Astrocyte (in vitro differentiated cells and primary cell): ENCODE data around the gene ACOX3. TPM values are rescaled to one million over a fixed set of nuclear protein-coding genes. Genes with fewer than 3 reads are reported as not detected.

Experiments
- DNase-seq: peaks from one replicate; pipeline ENCODE4 v3.0.0-alpha.2; 2010; ENCODE audit warnings: low read depth
- FAIRE-seq: peaks from 2 replicates; lab custom pipeline; 2011; peaks lifted over from hg19 to GRCh38; lab: Jason Lieb, UNC
- H2AFZ ChIP-seq: 2 replicates; pipeline ENCODE4 v1.6.0; 2012; ENCODE audit warnings: low read depth, low read length, inconsistent platforms
- H3K27ac ChIP-seq: 2 replicates; pipeline ENCODE4 v1.5.1; 2011; ENCODE audit warnings: low read depth, low read length, inconsistent platforms
- H3K27me3 ChIP-seq: 2 replicates; pipeline ENCODE4 v1.6.0; 2011; ENCODE audit warnings: low read length, inconsistent platforms; ENCODE audit not compliant: insufficient read depth
- H3K36me3 ChIP-seq: 2 replicates; pipeline ENCODE4 v1.5.1; 2011; ENCODE audit warnings: low read length, inconsistent platforms; ENCODE audit not compliant: insufficient read depth
- H3K4me1 ChIP-seq: 2 replicates; pipeline ENCODE4 v1.5.1; 2011; ENCODE audit warnings: low read length, inconsistent platforms; ENCODE audit not compliant: insufficient read depth
- H3K4me2 ChIP-seq: 2 replicates; pipeline ENCODE4 v1.6.0; 2012; ENCODE audit warnings: low read length, inconsistent platforms
- H3K4me3 ChIP-seq: 2 replicates; pipeline ENCODE4 v1.5.1; 2011; ENCODE audit warnings: low read depth, mild to moderate bottlenecking, low read length, inconsistent platforms; ENCODE audit not compliant: insufficient read depth
- H3K79me2 ChIP-seq: 2 replicates; pipeline ENCODE4 v1.6.0; 2012; ENCODE audit warnings: mild to moderate bottlenecking, low read length, inconsistent platforms; ENCODE audit not compliant: insufficient read depth
- H3K9ac ChIP-seq: 2 replicates; pipeline ENCODE4 v1.6.0; 2012; ENCODE audit warnings: mild to moderate bottlenecking, low read length, inconsistent platforms
- H3K9me3 ChIP-seq: 2 replicates; pipeline ENCODE4 v1.5.1; 2012; ENCODE audit warnings: low read depth, mild to moderate bottlenecking, low read length, inconsistent platforms; ENCODE audit not compliant: insufficient read depth
- H4K20me1 ChIP-seq: 2 replicates; pipeline ENCODE4 v1.6.0; 2012; ENCODE audit warnings: low read length, inconsistent platforms; ENCODE audit not compliant: insufficient read depth
- H3K27ac Mint-ChIP-seq: one replicate; pipeline ENCODE4 v1.8.0; 2021; ENCODE audit warnings: mild to moderate bottlenecking, mixed read lengths; ENCODE audit not compliant: unreplicated experiment
- H3K27me3 Mint-ChIP-seq: one replicate; pipeline ENCODE4 v1.8.0; 2021; ENCODE audit warnings: low read depth, mixed read lengths; ENCODE audit not compliant: unreplicated experiment
- H3K36me3 Mint-ChIP-seq: one replicate; pipeline ENCODE4 v1.8.0; 2021; ENCODE audit warnings: low read depth, mixed read lengths; ENCODE audit not compliant: unreplicated experiment
- H3K4me1 Mint-ChIP-seq: one replicate; pipeline ENCODE4 v1.8.0; 2021; ENCODE audit warnings: low read depth, mixed read lengths; ENCODE audit not compliant: unreplicated experiment
- H3K4me3 Mint-ChIP-seq: one replicate; pipeline ENCODE4 v1.8.0; 2021; ENCODE audit warnings: mild to moderate bottlenecking, moderate library complexity, mixed read lengths; ENCODE audit not compliant: unreplicated experiment
- H3K9me3 Mint-ChIP-seq: one replicate; pipeline ENCODE4 v1.8.0; 2021; ENCODE audit warnings: mild to moderate bottlenecking, mixed read lengths; ENCODE audit not compliant: unreplicated experiment
- EZH2 ChIP-seq: IDR thresholded peaks from 2 replicates; pipeline ENCODE4 v1.6.1; 2012; ENCODE audit warnings: mild to moderate bottlenecking, low read length, inconsistent platforms; ENCODE audit not compliant: insufficient read depth
- total RNA-seq: library from RNA; stranded (reverse); gene quantifications from 2 replicates; pipeline ENCODE4 v1.2.1, GENCODE V29; 2021
- TF ChIP-seq, protein P1 (sequence below): IDR thresholded peaks from 2 replicates; pipeline ENCODE4 v1.5.1; 2011; ENCODE audit warnings: low read depth, mild to moderate bottlenecking, inconsistent platforms, low read length, moderate library complexity; ENCODE audit not compliant: insufficient read depth

The ACOX3 gene
- total RNA-seq, 1 donor from 2014 or later: 45.6 TPM

DNA sequence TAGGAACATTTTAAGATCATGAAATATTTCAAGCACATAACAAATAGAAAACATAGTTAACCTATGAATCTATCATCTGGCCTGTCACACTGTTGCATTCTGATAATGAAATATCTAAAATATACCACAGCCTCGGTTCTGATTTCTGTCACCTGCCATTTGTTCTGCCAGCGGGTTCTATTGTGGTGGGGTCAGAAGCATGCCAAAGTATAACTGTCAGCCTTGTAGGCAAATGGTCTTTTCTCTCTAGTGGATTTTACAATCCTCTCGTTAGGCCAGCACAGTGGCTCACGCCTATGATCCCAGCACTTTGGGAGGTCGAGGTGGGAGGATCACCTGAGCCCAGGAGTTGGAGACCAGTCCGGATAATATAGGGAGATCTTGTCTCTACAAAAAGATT is 123.0 kb downstream of the ACOX3 start:
- Histone ChIP-seq H3K9me3 (peaks cover under 1% of the 10 kb centered on the region), H3K4me3 (no peak overlapping the region), H4K20me1 (no peaks in the 10 kb centered on the region), H2AFZ (no peak overlapping the region), H3K4me2 (no peak overlapping the region), H3K9ac (no peak overlapping the region), H3K4me1 (peaks cover 15% of the 10 kb centered on the region), H3K79me2 (no peaks in the 10 kb centered on the region), H3K27ac (no peak overlapping the region), H3K36me3 (no peaks in the 10 kb centered on the region), H3K27me3 (peaks cover 2% of the 10 kb centered on the region)
- no peak for FAIRE-seq
- peaks cover 2% of the 10 kb centered on the region for H3K36me3 Mint-ChIP-seq
- H3K4me1 Mint-ChIP-seq: peaks cover 24% of the 10 kb centered on the region
- no peak overlapping the region for H3K4me3 Mint-ChIP-seq
- DNase-seq: no peak
- peak overlapping the region; percentile 28 for H3K27ac Mint-ChIP-seq
- TF ChIP-seq, protein P1, sequence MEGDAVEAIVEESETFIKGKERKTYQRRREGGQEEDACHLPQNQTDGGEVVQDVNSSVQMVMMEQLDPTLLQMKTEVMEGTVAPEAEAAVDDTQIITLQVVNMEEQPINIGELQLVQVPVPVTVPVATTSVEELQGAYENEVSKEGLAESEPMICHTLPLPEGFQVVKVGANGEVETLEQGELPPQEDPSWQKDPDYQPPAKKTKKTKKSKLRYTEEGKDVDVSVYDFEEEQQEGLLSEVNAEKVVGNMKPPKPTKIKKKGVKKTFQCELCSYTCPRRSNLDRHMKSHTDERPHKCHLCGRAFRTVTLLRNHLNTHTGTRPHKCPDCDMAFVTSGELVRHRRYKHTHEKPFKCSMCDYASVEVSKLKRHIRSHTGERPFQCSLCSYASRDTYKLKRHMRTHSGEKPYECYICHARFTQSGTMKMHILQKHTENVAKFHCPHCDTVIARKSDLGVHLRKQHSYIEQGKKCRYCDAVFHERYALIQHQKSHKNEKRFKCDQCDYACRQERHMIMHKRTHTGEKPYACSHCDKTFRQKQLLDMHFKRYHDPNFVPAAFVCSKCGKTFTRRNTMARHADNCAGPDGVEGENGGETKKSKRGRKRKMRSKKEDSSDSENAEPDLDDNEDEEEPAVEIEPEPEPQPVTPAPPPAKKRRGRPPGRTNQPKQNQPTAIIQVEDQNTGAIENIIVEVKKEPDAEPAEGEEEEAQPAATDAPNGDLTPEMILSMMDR: no peak
- TF ChIP-seq EZH2: no peak
- peaks cover 3% of the 10 kb centered on the region for H3K27me3 Mint-ChIP-seq
- no peaks in the 10 kb centered on the region for H3K9me3 Mint-ChIP-seq

DNA sequence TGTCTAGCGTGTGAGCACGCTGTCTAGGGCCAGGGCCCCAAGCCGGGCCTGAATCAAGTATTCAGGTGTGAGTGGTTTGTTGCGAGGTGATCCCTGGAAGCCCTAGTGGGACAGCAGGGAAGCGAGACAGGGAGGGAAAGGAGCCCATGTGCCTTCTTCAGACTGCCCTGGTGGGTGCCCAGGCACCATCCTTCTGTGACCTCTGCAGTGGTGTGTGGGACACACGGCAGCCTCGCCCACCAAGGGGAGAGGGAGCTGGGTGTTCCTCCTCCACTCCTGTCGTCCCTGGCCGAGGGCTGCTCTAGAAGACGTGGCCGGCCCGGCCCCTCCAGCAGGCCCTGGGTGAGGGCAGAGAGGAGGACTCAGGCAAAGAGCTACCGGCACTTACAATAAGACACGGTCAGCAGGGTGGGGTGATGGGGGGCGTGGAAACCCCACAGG is 123.6 kb downstream of the ACOX3 start:
- Mint-ChIP-seq H3K9me3 (no peaks in the 10 kb centered on the region), H3K4me3 (no peak overlapping the region), H3K27ac (peak overlapping the region; percentile 55), H3K4me1 (peaks cover 24% of the 10 kb centered on the region), H3K27me3 (peaks cover 3% of the 10 kb centered on the region), H3K36me3 (peaks cover 2% of the 10 kb centered on the region)
- Histone ChIP-seq H3K79me2 (no peaks in the 10 kb centered on the region), H3K27me3 (peaks cover 2% of the 10 kb centered on the region), H3K4me1 (peaks cover 15% of the 10 kb centered on the region), H3K9ac (no peak overlapping the region), H3K9me3 (peaks cover 4% of the 10 kb centered on the region), H3K27ac (no peak overlapping the region), H4K20me1 (no peaks in the 10 kb centered on the region), H2AFZ (no peak overlapping the region), H3K4me3 (no peak overlapping the region), H3K36me3 (no peaks in the 10 kb centered on the region), H3K4me2 (no peak overlapping the region)
- no peak for FAIRE-seq
- no peak for TF ChIP-seq EZH2
- TF ChIP-seq, protein P1: no peak
- no peak for DNase-seq

Other genes with a start within 250 kb of the ACOX3 start
- 1.2 and 1.8 TPM in 2 replicates for gene SH3TC1, start 241.4 kb downstream of the ACOX3 start, total RNA-seq
- 35.2 and 60.5 TPM in 2 replicates for gene HTRA3, start 171.0 kb downstream of the ACOX3 start, total RNA-seq
- 12.2 and 18.0 TPM in 2 replicates for gene TRMT44, start 54 bp upstream of the ACOX3 start, total RNA-seq
- gene GPR78, start 139.7 kb upstream of the ACOX3 start, total RNA-seq: 0.16 and 0.17 TPM in 2 replicates
- gene CPZ, start 152.0 kb upstream of the ACOX3 start, total RNA-seq: 6.3 and 6.8 TPM in 2 replicates